GM23338 (cell line): ENCODE data around the gene LMOD1. TPM values are rescaled to one million over a fixed set of nuclear protein-coding genes. Genes with fewer than 3 reads are reported as not detected.
"Not testable (repeated sequence)": the region's sequence is repeated elsewhere in the genome, so short reads cannot be mapped to it uniquely, and the experiment has no call there.

Experiments
- ATAC-seq: fragments of 200-7000 bp; cut with Tn5 transposase; 3 replicates; pipeline ENCODE4 v1.9.1; 2020
- DNase-seq: peaks from one replicate; pipeline ENCODE4 v3.0.0-alpha.2; 2015; ENCODE audit warnings: low spot score
- H2AFZ ChIP-seq: fragments of 200-600 bp; sonication (generic); 2 replicates; pipeline ENCODE4 v1.8.0; 2016; ENCODE audit warnings: antibody characterized with exemption, mild to moderate bottlenecking, moderate library complexity
- H3F3A ChIP-seq: fragments of 200-600 bp; sonication (generic); replicated peaks from 2 replicates; pipeline ENCODE4 v1.8.0; 2017; ENCODE audit warnings: antibody characterized with exemption, mixed run types, low read depth
- H3K27ac ChIP-seq: fragments of 200-600 bp; sonication (generic); 2 replicates; pipeline ENCODE4 v1.6.1; 2016; ENCODE audit warnings: low read depth
- H3K27me3 ChIP-seq: fragments of 200-600 bp; sonication (generic); 2 replicates; pipeline ENCODE4 v1.8.0; 2016; ENCODE audit warnings: mild to moderate bottlenecking, mixed run types, moderate library complexity; ENCODE audit not compliant: insufficient read depth
- H3K36me3 ChIP-seq: fragments of 200-600 bp; sonication (generic); 2 replicates; pipeline ENCODE4 v1.8.0; 2016; ENCODE audit warnings: mild to moderate bottlenecking; ENCODE audit not compliant: insufficient read depth
- H3K4me1 ChIP-seq: fragments of 200-600 bp; sonication (generic); 2 replicates; pipeline ENCODE4 v1.8.0; 2016; ENCODE audit warnings: mild to moderate bottlenecking, moderate library complexity; ENCODE audit not compliant: insufficient read depth
- H3K4me2 ChIP-seq: fragments of 200-600 bp; sonication (generic); 2 replicates; pipeline ENCODE4 v1.7.1; 2017; ENCODE audit warnings: mixed run types
- H3K4me3 ChIP-seq: fragments of 200-600 bp; sonication (generic); 2 replicates; pipeline ENCODE4 v1.6.1; 2016; ENCODE audit warnings: mixed run types
- H3K79me2 ChIP-seq: fragments of 200-600 bp; sonication (generic); replicated peaks from 2 replicates; pipeline ENCODE4 v1.8.0; 2017; ENCODE audit warnings: mild to moderate bottlenecking; ENCODE audit not compliant: insufficient read depth
- H3K9me2 ChIP-seq: fragments of 200-600 bp; sonication (generic); 2 replicates; pipeline ENCODE4 v1.8.0; 2017; ENCODE audit not compliant: insufficient read depth
- H4K20me1 ChIP-seq: fragments of 200-600 bp; sonication (generic); replicated peaks from 2 replicates; pipeline ENCODE4 v1.8.0; 2017; ENCODE audit warnings: mild to moderate bottlenecking; ENCODE audit not compliant: insufficient read depth
- H3K27ac Mint-ChIP-seq: 2 replicates; pipeline ENCODE4 v1.8.0; 2020; ENCODE audit warnings: inconsistent platforms, mild to moderate bottlenecking, moderate library complexity, mixed read lengths
- H3K27me3 Mint-ChIP-seq: 3 replicates; pipeline ENCODE4 v1.8.0; 2022; ENCODE audit warnings: low read depth, mild to moderate bottlenecking, moderate library complexity, mixed read lengths, inconsistent platforms; ENCODE audit not compliant: insufficient read depth, poor library complexity
- H3K36me3 Mint-ChIP-seq: 3 replicates; pipeline ENCODE4 v1.8.0; 2021; ENCODE audit warnings: low read depth, mild to moderate bottlenecking, inconsistent platforms, moderate library complexity, mixed read lengths
- H3K4me1 Mint-ChIP-seq: 3 replicates; pipeline ENCODE4 v1.8.0; 2020; ENCODE audit warnings: mild to moderate bottlenecking, inconsistent platforms, mixed read lengths
- H3K4me3 Mint-ChIP-seq: 3 replicates; pipeline ENCODE4 v1.8.0; 2021; ENCODE audit warnings: moderate library complexity, mild to moderate bottlenecking, inconsistent platforms, mixed read lengths
- H3K9me3 Mint-ChIP-seq: 3 replicates; pipeline ENCODE4 v1.8.0; 2020; ENCODE audit warnings: moderate library complexity, mild to moderate bottlenecking, inconsistent platforms, mixed read lengths
- CREB1 ChIP-seq: fragments of 250-450 bp; sonication (Bioruptor Pico); IDR thresholded peaks from 2 replicates; pipeline ENCODE4 v1.5.0; 2020; ENCODE audit warnings: low read depth, mild to moderate bottlenecking, moderate library complexity
- EZH2phosphoT487 ChIP-seq: fragments of 200-600 bp; sonication (generic); IDR thresholded peaks from one replicate; pipeline ENCODE4 v1.8.1; 2018; ENCODE audit warnings: antibody characterized with exemption; ENCODE audit not compliant: unreplicated experiment
- JUNB ChIP-seq: IDR thresholded peaks from one replicate; pipeline ENCODE4 v1.6.1; 2016; ENCODE audit warnings: antibody characterized with exemption; ENCODE audit not compliant: unreplicated experiment
- NANOG ChIP-seq: IDR thresholded peaks from 2 replicates; pipeline ENCODE4 v1.6.1; 2016; ENCODE audit warnings: antibody characterized with exemption, borderline replicate concordance
- STAT1 ChIP-seq: IDR thresholded peaks from one replicate; pipeline ENCODE4 v1.6.1; 2016; ENCODE audit warnings: antibody characterized with exemption; ENCODE audit not compliant: unreplicated experiment
- ZNF331 ChIP-seq: fragments of 250-450 bp; sonication (Bioruptor Pico); IDR thresholded peaks from 2 replicates; pipeline ENCODE4 v1.5.0; 2020; ENCODE audit warnings: low read depth, mild to moderate bottlenecking, moderate library complexity
- polyA plus RNA-seq: library from polyadenylated mRNA; unstranded; fragments of >200 nt; fragmentation: Nextera tagmentation; extraction: Ambion mirVana; gene quantifications from 2 replicates; pipeline ENCODE4 v1.2.1, GENCODE V29; 2016
- total RNA-seq: library from RNA; depleted of rRNA; stranded (reverse); fragments of >200 nt; shearing (Covaris generic); gene quantifications from 2 replicates; pipeline ENCODE4 v1.2.3, GENCODE V29; 2014
- TF ChIP-seq, protein P1 (sequence below): IDR thresholded peaks from 2 replicates; pipeline ENCODE4 v1.6.1; 2016; ENCODE audit warnings: antibody characterized with exemption
- TF ChIP-seq, protein P2 (sequence below): fragments of 250-450 bp; sonication (Bioruptor Pico); IDR thresholded peaks from 2 replicates; pipeline ENCODE4 v1.5.0; 2020; ENCODE audit warnings: mild to moderate bottlenecking, moderate library complexity
- TF ChIP-seq, protein P3 (sequence below): IDR thresholded peaks from one replicate; pipeline ENCODE4 v1.6.1; 2018; ENCODE audit warnings: antibody characterized with exemption; ENCODE audit not compliant: unreplicated experiment
- TF ChIP-seq, protein P4 (sequence below), 2 experiments: fragments of 200-600 bp in 1 of 2; sonication (generic) in 1 of 2; conservative IDR thresholded peaks; 2 replicates each; pipeline versions ENCODE4 v1.5.1 to v1.6.1; 2016 to 2017; ENCODE audit warnings: antibody characterized with exemption in 2 of 2, low read depth in 2 of 2, mild to moderate bottlenecking in 2 of 2, moderate library complexity in 1 of 2

Gene LMOD1
- total and polyA plus RNA-seq, 2 experiments from 2014 or later, result 0.74 to 1.7 TPM

DNA sequence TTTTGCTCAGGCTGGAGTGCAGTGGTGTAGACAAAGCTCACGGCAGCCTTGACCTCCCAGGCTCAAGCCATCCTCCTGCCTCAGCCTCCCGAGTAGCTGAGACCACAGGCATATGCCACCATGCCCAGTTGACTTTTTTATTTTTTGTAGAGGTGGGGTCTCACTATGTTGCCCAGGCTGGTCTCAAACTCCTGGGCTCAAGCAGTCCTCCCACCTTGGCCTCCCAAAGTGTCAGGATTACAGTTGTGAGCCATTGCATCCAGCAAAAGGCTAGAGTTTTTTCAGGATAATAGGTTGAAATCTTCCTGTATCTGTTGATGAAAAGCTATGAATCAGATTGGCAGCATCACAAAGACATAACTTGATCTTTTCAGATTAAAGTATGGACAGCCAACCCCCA, 89.6 kb downstream of the LMOD1 start:
- not testable (repeated sequence) for H3K27me3 ChIP-seq, H3K4me3 ChIP-seq, H3K4me1 Mint-ChIP-seq, ATAC-seq, H3F3A ChIP-seq, H3K27ac Mint-ChIP-seq, H2AFZ ChIP-seq, H3K79me2 ChIP-seq, H3K4me3 Mint-ChIP-seq, H3K9me3 Mint-ChIP-seq, DNase-seq, H3K4me2 ChIP-seq, H3K9me2 ChIP-seq, H3K27ac ChIP-seq, H3K27me3 Mint-ChIP-seq, H3K4me1 ChIP-seq
- H3K36me3 Mint-ChIP-seq, result peaks cover 89% of the 10 kb centered on the region
- peaks cover 11% of the 10 kb centered on the region for H4K20me1 ChIP-seq
- H3K36me3 ChIP-seq, result peaks cover 68% of the 10 kb centered on the region

DNA sequence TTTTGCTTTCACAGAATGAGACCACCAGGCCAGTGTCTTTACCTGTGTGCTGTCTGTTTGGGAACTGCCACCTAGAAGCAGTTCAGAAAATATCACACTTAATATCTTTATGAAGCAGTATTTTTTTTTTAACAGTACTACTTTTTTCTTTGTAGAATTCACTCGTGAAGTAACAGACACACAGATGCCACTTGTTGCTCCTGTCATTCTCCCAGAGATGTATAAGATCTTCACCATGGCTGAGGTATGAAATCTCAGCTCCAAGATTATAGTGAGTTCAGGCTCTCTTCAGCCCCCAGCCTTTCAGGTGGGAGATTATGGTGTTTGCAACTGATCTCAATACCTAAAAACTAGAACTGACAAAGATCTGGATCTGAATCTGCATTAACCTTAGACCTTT, 94.4 kb downstream of the LMOD1 start:
- no peaks in the 10 kb centered on the region for H3K4me1 ChIP-seq
- peaks cover 10% of the 10 kb centered on the region for H3K79me2 ChIP-seq
- ATAC-seq (no peak), DNase-seq (no peak)
- H3F3A ChIP-seq, result no peaks in the 10 kb centered on the region
- H3K27ac ChIP-seq, result no peak overlapping the region
- H2AFZ ChIP-seq, result no peak overlapping the region
- no peak overlapping the region for H3K4me3 ChIP-seq
- no peaks in the 10 kb centered on the region for H3K27me3 ChIP-seq
- peaks cover 37% of the 10 kb centered on the region for H4K20me1 ChIP-seq
- H3K9me3 Mint-ChIP-seq, result no peaks in the 10 kb centered on the region
- H3K36me3 Mint-ChIP-seq, result peaks cover 87% of the 10 kb centered on the region
- H3K9me2 ChIP-seq, result no peaks in the 10 kb centered on the region
- peaks cover 3% of the 10 kb centered on the region for H3K27me3 Mint-ChIP-seq
- H3K4me2 ChIP-seq, result no peak overlapping the region
- no peak overlapping the region for H3K27ac Mint-ChIP-seq
- peaks cover 83% of the 10 kb centered on the region for H3K36me3 ChIP-seq
- H3K4me1 Mint-ChIP-seq, result no peaks in the 10 kb centered on the region
- no peak overlapping the region for H3K4me3 Mint-ChIP-seq
- no peak for TF ChIP-seq ZNF331 (CRISPR knock-in tag)
- TF ChIP-seq, protein P1, sequence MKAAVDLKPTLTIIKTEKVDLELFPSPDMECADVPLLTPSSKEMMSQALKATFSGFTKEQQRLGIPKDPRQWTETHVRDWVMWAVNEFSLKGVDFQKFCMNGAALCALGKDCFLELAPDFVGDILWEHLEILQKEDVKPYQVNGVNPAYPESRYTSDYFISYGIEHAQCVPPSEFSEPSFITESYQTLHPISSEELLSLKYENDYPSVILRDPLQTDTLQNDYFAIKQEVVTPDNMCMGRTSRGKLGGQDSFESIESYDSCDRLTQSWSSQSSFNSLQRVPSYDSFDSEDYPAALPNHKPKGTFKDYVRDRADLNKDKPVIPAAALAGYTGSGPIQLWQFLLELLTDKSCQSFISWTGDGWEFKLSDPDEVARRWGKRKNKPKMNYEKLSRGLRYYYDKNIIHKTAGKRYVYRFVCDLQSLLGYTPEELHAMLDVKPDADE, result no peak
- TF ChIP-seq, protein P2, sequence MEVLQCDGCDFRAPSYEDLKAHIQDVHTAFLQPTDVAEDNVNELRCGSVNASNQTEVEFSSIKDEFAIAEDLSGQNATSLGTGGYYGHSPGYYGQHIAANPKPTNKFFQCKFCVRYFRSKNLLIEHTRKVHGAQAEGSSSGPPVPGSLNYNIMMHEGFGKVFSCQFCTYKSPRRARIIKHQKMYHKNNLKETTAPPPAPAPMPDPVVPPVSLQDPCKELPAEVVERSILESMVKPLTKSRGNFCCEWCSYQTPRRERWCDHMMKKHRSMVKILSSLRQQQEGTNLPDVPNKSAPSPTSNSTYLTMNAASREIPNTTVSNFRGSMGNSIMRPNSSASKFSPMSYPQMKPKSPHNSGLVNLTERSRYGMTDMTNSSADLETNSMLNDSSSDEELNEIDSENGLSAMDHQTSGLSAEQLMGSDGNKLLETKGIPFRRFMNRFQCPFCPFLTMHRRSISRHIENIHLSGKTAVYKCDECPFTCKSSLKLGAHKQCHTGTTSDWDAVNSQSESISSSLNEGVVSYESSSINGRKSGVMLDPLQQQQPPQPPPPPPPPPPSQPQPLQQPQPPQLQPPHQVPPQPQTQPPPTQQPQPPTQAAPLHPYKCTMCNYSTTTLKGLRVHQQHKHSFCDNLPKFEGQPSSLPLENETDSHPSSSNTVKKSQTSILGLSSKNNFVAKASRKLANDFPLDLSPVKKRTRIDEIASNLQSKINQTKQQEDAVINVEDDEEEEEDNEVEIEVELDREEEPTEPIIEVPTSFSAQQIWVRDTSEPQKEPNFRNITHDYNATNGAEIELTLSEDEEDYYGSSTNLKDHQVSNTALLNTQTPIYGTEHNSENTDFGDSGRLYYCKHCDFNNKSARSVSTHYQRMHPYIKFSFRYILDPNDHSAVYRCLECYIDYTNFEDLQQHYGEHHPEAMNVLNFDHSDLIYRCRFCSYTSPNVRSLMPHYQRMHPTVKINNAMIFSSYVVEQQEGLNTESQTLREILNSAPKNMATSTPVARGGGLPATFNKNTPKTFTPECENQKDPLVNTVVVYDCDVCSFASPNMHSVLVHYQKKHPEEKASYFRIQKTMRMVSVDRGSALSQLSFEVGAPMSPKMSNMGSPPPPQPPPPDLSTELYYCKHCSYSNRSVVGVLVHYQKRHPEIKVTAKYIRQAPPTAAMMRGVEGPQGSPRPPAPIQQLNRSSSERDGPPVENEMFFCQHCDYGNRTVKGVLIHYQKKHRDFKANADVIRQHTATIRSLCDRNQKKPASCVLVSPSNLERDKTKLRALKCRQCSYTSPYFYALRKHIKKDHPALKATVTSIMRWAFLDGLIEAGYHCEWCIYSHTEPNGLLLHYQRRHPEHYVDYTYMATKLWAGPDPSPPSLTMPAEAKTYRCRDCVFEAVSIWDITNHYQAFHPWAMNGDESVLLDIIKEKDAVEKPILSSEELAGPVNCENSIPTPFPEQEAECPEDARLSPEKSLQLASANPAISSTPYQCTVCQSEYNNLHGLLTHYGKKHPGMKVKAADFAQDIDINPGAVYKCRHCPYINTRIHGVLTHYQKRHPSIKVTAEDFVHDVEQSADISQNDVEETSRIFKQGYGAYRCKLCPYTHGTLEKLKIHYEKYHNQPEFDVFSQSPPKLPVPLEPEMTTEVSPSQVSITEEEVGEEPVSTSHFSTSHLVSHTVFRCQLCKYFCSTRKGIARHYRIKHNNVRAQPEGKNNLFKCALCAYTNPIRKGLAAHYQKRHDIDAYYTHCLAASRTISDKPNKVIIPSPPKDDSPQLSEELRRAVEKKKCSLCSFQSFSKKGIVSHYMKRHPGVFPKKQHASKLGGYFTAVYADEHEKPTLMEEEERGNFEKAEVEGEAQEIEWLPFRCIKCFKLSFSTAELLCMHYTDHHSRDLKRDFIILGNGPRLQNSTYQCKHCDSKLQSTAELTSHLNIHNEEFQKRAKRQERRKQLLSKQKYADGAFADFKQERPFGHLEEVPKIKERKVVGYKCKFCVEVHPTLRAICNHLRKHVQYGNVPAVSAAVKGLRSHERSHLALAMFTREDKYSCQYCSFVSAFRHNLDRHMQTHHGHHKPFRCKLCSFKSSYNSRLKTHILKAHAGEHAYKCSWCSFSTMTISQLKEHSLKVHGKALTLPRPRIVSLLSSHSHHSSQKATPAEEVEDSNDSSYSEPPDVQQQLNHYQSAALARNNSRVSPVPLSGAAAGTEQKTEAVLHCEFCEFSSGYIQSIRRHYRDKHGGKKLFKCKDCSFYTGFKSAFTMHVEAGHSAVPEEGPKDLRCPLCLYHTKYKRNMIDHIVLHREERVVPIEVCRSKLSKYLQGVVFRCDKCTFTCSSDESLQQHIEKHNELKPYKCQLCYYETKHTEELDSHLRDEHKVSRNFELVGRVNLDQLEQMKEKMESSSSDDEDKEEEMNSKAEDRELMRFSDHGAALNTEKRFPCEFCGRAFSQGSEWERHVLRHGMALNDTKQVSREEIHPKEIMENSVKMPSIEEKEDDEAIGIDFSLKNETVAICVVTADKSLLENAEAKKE (CRISPR knock-in tag), result no peak
- no peak for TF ChIP-seq EZH2phosphoT487
- no peak for TF ChIP-seq JUNB
- no peak for TF ChIP-seq STAT1
- TF ChIP-seq CREB1 (CRISPR knock-in tag), result no peak
- TF ChIP-seq, protein P3, sequence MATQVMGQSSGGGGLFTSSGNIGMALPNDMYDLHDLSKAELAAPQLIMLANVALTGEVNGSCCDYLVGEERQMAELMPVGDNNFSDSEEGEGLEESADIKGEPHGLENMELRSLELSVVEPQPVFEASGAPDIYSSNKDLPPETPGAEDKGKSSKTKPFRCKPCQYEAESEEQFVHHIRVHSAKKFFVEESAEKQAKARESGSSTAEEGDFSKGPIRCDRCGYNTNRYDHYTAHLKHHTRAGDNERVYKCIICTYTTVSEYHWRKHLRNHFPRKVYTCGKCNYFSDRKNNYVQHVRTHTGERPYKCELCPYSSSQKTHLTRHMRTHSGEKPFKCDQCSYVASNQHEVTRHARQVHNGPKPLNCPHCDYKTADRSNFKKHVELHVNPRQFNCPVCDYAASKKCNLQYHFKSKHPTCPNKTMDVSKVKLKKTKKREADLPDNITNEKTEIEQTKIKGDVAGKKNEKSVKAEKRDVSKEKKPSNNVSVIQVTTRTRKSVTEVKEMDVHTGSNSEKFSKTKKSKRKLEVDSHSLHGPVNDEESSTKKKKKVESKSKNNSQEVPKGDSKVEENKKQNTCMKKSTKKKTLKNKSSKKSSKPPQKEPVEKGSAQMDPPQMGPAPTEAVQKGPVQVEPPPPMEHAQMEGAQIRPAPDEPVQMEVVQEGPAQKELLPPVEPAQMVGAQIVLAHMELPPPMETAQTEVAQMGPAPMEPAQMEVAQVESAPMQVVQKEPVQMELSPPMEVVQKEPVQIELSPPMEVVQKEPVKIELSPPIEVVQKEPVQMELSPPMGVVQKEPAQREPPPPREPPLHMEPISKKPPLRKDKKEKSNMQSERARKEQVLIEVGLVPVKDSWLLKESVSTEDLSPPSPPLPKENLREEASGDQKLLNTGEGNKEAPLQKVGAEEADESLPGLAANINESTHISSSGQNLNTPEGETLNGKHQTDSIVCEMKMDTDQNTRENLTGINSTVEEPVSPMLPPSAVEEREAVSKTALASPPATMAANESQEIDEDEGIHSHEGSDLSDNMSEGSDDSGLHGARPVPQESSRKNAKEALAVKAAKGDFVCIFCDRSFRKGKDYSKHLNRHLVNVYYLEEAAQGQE, result no peak
- TF ChIP-seq NANOG, result no peak
- TF ChIP-seq, protein P4, sequence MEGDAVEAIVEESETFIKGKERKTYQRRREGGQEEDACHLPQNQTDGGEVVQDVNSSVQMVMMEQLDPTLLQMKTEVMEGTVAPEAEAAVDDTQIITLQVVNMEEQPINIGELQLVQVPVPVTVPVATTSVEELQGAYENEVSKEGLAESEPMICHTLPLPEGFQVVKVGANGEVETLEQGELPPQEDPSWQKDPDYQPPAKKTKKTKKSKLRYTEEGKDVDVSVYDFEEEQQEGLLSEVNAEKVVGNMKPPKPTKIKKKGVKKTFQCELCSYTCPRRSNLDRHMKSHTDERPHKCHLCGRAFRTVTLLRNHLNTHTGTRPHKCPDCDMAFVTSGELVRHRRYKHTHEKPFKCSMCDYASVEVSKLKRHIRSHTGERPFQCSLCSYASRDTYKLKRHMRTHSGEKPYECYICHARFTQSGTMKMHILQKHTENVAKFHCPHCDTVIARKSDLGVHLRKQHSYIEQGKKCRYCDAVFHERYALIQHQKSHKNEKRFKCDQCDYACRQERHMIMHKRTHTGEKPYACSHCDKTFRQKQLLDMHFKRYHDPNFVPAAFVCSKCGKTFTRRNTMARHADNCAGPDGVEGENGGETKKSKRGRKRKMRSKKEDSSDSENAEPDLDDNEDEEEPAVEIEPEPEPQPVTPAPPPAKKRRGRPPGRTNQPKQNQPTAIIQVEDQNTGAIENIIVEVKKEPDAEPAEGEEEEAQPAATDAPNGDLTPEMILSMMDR (conservative IDR thresholded peaks at IDR 0.05; ENCODE audit: low read depth in 2 of 2), result no peak
